HG03457 (cell line): ENCODE data around the gene MIS18BP1.
"Not testable (repeated sequence)": the region's sequence is repeated elsewhere in the genome, so short reads cannot be mapped to it uniquely, and the experiment has no call there.

Source experiments
- ATAC-seq: cut with Tn5 transposase; IDR thresholded peaks from one replicate; pipeline ENCODE4 v1.9.1; 2021; ENCODE audit warnings: moderate number of reproducible peaks; ENCODE audit not compliant: unreplicated experiment

MIS18BP1 gene

GRCh38 chr14:45246691-45247090, 6.3 kb downstream of the MIS18BP1 start:
- ATAC-seq = no peak

DNA sequence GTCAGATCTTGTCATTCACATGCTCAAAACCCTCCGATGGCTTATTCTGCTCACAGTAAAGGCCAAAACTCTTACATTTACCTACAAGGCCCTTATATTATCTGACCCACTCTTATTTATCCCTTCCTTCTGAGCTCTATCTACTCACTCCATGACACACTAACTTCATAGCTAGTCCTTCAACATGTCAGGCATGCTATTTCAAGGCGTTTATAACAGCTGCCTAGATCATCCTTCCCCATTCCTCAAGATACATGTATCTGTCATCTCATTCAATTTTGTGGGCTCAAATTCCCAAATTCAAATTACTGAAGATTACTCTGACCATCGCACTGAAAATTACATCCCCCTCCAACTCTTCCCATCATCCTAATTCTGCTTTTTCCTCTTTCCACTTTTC, 6.9 kb downstream of the MIS18BP1 start:
- no peak for ATAC-seq

- ATAC-seq = no peak
Measured at GRCh38 chr14:45242706-45243105, 10.3 kb downstream of the MIS18BP1 start.

DNA sequence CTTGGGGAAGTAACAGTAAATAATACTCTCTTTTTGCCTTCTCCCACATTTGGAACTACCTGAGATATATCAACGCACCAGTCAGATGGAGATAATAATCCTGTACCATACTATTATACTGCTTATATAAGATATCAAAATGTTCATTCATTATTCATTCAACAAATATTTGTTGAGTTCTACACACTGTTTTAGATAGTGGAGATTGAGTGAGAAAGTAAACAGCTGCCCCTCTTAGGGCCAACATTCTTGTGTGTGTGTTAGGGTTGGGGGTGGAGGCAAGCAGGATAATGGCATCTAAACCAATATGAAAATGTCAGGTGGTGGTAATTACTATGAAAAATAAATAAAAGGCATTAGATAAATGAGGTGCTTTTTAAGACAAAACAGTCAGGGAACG, 14.0 kb downstream of the MIS18BP1 start:
- no peak for ATAC-seq

DNA sequence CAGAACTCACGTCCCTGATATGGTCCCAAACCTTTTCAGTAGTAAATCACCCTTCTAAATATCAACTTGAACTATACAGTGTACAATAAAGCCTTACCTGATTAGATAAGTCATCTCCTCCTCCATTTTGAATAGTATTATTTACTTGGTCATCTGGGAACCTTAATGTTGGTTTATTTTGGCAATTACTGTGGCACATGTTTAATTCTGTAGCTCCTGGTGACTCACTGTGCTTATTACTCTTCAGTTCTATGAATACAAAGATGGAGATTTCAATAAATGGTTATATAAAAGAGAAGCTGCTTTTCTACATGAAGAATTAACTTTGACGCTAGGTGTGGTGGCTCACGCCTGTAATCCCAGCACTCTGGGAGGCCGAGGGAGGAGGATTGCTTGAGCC, 25.4 kb downstream of the MIS18BP1 start:
- no peak for ATAC-seq

DNA sequence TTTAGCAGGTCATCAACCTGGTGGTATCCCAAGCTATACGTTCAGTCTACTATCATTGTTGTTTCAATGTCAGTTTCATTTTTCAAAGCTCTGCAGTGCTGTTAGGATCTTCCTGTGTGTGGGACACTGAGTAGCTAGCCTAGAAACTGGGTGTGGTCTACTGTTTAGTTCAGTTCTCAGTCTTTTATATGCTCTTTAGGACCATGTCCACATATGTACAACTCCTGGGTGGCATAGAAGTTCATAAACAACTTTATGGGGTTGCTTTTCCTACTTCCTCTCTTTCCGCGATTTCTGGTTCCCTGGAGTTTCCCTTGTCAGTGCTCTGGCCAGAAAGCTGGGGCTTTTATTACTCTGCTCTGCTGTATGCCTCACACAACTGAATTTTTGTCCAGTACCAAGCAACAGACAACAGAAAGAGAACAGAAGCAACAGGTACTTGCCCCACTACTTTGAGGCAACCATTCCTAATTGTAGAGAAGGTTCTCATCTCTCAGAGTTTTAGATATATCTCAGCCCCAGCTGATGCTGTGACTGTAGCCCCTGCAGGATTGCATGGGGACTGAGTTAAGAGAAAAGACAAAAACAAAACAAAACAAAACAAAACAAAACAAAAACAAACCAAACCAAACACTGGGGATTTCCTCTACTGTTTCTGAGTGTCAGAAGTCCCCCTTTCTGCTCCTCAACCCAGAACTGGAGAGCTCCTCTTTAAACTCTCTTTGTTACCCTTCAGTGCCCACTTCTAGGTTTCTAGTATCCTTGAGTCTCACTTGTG, 30.3 kb downstream of the MIS18BP1 start:
- ATAC-seq = no peak

GRCh38 chr14:45214341-45214740, 38.7 kb downstream of the MIS18BP1 start:
- ATAC-seq = not testable (repeated sequence)

- not testable (repeated sequence) for ATAC-seq
Measured at GRCh38 chr14:45213716-45214115, 39.3 kb downstream of the MIS18BP1 start.

- ATAC-seq = no peak
Measured at GRCh38 chr14:45212231-45212630, 40.8 kb downstream of the MIS18BP1 start.

GRCh38 chr14:45211295-45211694, 41.7 kb downstream of the MIS18BP1 start:
- no peak for ATAC-seq

DNA sequence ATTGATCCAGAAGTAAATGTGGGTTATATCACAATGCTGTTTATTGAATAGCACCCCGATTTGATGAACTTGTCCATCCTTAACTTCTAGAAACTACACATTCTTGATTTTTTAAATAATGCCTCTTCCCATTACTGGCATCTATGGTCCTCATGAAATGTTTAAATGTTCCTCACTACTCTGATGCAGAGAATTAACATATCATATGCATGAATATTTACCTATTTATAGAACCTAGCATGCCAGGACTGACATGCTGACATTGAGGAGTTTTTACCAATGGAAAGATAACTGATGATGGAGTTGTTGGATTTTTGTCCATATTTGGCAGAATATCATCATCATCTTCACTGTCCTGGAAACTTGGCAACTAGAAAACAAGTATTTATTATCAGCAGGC, 42.8 kb downstream of the MIS18BP1 start:
- ATAC-seq = no peak

GRCh38 chr14:45204241-45204640, 48.8 kb downstream of the MIS18BP1 start:
- ATAC-seq = no peak

GRCh38 chr14:45201905-45202304, 51.1 kb downstream of the MIS18BP1 start:
- ATAC-seq = peak; percentile 77

DNA sequence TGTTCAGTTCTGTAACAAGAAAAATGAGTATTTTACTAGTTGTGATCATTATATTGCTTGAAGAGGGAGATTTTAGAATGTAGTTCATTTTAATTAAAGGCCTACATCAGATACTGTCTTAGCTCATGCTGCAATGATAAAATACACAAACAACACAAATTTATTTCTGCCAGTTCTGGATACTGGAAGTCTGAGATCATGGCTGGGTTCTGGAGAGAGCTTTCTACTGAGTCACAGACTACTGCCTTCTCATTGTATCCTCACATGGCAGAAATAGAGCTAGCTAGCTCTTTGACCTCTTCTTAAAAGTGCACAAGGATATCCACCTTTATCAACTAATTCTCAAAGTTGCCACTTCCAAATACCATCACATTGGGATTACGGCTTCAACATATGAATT, 53.8 kb downstream of the MIS18BP1 start:
- ATAC-seq = no peak

- no peak for ATAC-seq
Measured at GRCh38 chr14:45198551-45198950, 54.5 kb downstream of the MIS18BP1 start.

GRCh38 chr14:45194964-45195363, 58.0 kb downstream of the MIS18BP1 start:
- ATAC-seq = no peak

GRCh38 chr14:45185100-45185814, 67.7 kb downstream of the MIS18BP1 start:
- ATAC-seq = no peak

DNA sequence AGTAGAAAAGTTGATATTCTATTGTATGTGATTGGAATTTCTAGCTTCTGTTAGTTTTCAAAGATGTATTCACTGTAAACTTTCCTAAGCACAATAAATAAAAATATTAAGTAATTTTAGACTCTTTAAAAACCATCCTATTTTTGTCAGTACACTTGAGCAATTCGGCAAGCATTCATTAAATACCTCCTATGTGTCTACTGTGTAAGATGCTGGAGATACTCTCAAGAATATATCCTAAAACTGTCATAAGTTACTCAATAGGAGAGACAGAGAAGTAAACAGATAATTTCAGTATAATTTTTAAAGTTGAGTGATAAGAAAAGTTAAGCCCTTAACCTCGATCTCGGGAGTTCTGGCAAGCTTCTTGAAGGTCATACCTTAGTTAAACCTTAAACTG, 71.2 kb downstream of the MIS18BP1 start:
- no peak for ATAC-seq

DNA sequence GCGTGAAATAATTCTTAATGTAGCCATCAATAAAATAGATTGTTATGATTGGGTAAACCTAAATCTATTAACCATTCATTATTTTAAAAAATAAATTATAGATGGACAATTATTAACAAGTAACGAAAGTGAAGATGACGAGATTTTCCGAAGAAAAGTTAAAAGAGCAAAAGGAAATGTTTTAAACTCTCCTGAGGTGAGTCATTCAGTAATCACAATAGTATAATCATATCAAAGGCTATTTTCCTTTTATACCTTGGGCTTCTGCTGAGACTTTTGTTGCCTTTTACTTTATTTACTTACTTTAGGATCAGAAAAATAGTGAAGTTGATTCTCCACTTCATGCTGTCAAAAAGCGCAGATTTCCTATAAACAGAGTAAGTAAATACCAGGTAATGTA, 71.7 kb downstream of the MIS18BP1 start:
- ATAC-seq = no peak

- no peak for ATAC-seq
Measured at GRCh38 chr14:45177076-45177475, 75.9 kb downstream of the MIS18BP1 start.

DNA sequence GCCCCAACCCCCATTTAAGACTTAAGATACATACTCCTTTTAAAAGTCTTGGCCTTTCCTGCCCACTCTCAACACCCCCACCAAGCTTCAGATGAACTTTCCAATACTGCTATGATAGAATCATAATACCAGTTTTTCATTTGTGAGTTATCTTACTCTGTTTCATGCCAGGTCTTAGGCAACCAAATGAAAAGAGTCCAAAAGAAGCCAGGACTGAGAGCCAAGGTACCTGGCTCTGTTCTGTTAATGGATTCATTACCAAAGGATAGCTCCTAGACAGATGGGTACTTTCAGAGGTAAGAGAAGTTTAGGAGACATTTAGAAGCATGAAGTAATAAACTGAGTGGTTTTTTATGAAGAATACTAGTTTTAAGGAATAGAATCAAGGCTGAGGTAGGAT, 83.1 kb downstream of the MIS18BP1 start:
- no peak for ATAC-seq

GRCh38 chr14:45156067-45156466, 96.9 kb downstream of the MIS18BP1 start:
- ATAC-seq = peak; percentile 76
